T-helper 1 cell (primary cell): ENCODE results near the gene ANKRD13B.
A peak's percentile ranks its signal among the peaks of the same experiment; 100 is the strongest.

Experiments
- DNase-seq, 5 donors: peaks; one replicate each; pipeline ENCODE4 v3.0.0-alpha.2; 2012 to 2020

The ANKRD13B gene

GRCh38 chr17:29582772-29583171, 10.2 kb upstream of the ANKRD13B start:
- no peak for DNase-seq

- peak in 1 of 5 donors; percentile 5 for DNase-seq
Measured at GRCh38 chr17:29583324-29584248, 9.3 kb upstream of the ANKRD13B start.

DNA sequence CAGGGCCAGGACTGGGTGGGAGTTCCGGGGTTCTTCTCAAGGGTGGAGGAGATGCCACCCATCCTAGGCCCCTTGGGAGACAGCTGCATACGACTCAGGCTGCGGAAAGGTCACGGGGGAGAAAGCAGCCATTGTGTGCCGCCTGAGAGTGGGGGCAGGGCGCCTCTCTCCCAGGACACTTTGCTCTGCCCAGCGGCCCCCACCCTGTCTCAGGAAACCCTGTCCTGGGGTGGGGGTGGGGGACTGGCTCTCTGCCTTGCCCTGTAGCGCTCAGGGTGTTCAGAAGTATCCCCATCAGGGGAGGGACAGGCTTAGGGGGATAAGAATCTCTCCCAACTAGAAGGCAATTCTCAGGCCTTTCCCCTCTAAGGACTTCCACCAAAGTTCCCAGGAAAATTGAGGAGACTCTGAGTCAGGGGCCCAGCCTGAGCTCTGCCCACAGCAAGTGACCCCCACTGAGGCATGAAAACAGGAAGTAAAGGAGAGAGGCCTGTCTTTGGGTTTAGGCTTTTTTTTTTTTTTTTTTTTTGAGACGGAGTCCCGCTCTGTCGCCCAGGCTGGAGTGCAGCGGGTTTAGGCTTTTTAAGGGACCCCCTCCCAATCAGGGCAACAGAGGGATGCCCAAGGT, 8.4 kb upstream of the ANKRD13B start:
- no peak for DNase-seq

DNA sequence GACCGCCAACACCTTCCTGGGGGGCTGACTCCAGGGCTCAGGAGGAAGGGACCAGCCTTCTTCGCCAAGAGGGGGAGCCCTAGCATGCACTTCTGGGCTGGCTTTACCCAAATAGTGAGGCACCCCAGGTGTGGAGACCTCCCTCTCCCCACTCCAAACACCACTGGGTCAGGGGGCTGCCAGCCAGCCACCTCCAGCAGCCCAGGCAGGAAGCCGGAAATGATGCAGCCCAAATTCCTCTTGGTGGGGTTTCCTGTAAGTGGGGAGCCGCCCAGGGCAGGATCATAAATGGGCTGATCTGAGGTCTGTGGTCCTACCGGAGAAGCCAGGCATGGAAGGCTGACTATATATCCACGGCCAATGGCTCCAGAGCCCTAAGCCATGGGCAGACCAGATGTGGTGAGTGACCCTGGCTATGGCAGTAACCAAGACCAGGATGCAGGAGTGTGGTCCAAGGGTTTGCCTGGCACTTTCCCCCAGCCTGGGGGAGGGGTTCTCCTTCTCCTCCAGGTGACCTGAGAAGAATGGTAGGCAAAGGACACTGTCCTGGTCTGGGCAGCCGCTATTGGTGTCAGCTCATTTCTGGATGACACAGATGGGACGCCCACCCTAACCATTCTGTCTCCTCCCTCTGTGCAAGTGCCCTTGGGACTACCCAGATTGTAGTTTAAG, 7.7 kb upstream of the ANKRD13B start:
- DNase-seq, result peak in 2 of 5 donors; percentile 14 to 36

- DNase-seq, result no peak
Measured at GRCh38 chr17:29586676-29587469, 6.1 kb upstream of the ANKRD13B start.

DNA sequence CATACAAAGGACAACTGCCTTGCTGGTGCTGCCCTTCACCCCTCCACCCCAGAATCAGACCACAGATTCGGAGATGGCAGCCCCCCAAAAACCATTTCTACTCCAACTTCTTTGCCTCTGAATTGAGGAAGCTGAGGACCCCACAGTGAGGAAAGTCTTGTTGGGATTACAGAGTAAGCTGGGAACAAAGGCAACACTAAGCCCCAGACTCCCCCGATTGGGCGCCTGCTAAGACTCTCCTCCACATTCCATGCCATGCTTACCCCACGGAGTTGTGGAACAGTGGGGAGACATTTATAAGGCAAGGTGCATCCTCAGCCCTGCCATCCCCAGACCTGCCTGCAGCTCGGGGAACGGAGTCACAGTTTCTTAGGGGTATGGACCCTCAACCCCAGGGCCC, 5.3 kb upstream of the ANKRD13B start:
- DNase-seq, result no peak

- peak in 1 of 5 donors; percentile 6 for DNase-seq
Measured at GRCh38 chr17:29588017-29588561, 4.8 kb upstream of the ANKRD13B start.

- DNase-seq, result peak in 3 of 5 donors; percentile 36 to 49 (median 37)
Measured at GRCh38 chr17:29588562-29589411, 4.1 kb upstream of the ANKRD13B start.

- peak; percentile 72 to 89 (median 77) for DNase-seq
Measured at GRCh38 chr17:29589524-29590410, 3.2 kb upstream of the ANKRD13B start, which contains the start of gene GIT1. TSS of gene GIT1 (minus strand) at chr17:29589648. CDS start at chr17:29589378, 270 bp downstream.

GRCh38 chr17:29590411-29591145, 2.4 kb upstream of the ANKRD13B start:
- DNase-seq, result no peak

DNA sequence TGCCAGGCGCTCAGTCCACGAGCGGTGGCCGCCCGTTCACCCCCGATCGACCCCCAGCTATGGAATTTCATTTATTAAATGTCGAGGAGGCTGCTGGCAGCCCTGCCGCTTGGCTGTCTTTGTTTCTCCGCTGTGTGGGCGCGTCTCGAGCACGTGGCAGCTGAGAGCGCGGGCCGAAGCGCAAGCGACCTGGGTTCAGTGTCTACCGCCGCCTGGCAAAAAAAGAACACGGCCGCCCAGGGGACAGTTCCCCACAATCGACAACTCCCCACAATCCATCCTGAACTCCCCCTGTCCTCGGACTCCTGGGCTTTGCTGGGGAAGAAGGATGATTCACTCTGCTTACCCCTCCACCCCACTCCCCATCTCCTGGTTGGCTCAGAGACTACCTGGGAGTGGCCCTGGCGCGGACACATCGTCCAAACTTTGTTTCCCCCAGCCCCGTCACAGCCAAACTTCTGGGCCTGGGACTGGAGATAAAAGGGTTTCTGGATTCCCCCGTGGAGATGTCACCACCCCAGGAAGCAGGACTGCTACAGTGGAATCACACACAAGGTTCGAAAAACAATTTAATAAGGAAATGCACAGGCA, 1.7 kb upstream of the ANKRD13B start:
- DNase-seq, result peak in 1 of 5 donors; percentile 46

DNA sequence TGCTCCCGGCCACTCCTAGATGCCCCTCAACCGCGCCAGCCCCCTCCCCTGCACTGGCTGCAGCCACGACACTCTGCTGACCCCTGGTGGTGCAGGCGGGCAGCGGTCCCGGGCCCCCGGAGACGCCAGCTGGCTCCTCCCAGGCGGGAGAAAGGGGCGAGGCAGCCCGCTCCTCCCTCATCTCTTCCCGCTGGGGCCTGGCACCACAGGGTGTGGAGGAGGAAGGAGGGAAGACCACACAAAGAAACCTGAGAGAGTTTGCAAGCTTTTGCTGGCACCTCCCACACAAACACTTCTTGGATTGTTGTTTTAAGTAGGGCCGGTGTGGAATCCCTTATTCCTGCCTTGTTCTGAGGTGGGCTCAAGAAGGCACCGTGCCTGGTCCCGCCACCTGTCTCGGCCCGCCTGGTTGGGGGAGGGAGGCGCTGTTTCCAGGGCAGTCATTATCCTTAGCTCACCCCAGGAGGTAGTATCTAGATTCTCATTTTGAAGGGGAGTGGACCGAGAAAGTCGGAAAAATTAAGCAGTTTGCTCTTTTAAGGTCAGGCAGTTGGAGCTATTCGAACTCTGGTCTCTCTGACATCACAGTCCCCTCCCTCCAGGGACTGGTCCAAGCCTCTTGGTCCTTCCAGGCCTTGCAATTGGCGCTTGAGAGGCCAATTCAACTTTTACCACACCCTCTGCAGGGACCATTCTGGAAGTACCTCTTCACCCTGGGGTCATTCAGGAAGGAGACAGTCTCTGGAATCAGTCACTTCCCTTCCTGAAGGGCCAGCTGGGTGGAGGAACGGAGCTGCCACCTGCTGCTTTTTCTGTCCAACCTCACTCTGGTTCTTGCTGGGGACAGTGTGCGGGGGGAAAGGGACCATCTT, 959 bp upstream of the ANKRD13B start:
- peak; percentile 57 to 75 (median 68) for DNase-seq

DNA sequence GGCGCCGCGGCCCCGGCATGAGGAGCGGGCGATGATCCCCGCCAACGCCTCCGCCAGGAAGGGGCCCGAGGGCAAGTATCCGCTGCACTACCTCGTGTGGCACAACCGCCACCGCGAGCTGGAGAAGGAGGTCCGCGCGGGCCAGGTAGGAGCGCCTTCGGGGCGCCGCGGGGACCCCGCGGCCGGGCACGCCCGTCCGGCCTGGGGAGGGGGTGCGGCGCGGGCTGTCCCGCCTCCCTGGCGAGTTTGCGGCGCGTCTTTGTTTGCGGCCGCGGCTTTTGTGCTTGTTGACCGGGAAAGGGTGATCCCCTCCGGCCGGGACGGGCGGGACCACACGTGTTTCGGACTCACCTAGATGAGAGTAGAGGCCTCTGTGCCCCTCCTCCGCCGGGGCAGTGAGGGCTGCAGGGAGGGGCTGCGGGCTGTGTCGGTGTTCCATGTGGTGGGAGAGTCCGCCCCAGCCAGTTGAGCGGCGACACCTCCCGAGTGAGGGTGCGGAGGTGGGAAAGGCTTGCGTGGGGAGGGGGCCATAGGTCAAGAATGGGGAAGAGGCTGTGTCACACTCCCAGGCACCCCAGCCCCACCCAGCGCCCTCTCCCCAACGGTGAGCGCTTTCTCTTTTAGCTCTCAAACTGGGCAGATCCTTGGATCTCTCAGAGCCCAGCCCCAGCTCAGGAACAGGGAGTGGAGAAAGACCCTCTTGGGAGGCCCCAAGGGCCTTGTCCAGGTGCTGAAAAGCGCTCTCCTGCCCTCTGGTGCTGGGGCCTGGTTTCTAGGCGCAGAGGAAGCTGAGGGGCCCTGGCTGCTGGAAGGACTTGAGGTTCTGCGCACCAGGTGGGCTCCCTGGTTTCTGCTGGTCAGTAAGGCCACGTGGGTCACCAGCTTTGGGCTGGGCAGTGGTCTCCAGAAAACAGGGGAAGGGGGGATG, 923 bp downstream of the ANKRD13B start:
- DNase-seq, result no peak

DNA sequence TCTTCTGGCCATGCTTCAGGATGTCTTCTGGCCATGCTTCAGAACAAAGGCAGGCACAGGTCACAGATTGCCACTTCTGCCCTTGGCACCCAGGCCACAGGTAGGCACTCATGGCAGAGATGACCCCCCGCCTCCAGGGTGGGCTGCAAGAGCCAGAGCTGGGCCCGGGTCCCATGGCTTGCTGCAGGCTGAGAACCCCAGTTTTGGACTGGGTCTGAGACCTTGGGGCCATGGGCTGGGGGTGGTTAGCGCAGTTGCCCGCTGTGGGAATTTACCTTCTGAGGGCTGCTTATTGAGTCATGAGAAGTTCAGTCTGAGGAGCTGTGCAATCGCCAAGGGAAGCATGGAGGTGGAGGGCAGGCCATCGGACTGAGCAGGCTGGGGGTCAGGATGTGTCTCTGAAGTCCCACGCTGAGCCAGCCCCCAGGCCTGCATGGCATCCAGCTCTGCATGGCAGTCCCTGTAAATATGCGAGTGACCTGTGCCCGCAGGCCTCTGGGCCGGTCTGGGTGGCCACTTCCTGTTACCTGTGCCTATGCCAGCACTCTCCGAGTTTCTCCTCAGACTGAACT, 1.7 kb downstream of the ANKRD13B start:
- no peak for DNase-seq

GRCh38 chr17:29595107-29595942, 2.4 kb downstream of the ANKRD13B start:
- no peak for DNase-seq
